22Rv1 (cell line): ENCODE results near the gene LCMT1.

ENCODE experiments used
- CTCF ChIP-seq: fragments of 450-650 bp; IDR thresholded peaks from 2 replicates; pipeline ENCODE4 v1.5.1; 2017; ENCODE audit warnings: mild to moderate bottlenecking
- ZFX ChIP-seq: fragments of 450-650 bp; IDR thresholded peaks from 2 replicates; pipeline ENCODE4 v1.6.1; 2017; ENCODE audit warnings: antibody characterized with exemption, borderline replicate concordance

DNA sequence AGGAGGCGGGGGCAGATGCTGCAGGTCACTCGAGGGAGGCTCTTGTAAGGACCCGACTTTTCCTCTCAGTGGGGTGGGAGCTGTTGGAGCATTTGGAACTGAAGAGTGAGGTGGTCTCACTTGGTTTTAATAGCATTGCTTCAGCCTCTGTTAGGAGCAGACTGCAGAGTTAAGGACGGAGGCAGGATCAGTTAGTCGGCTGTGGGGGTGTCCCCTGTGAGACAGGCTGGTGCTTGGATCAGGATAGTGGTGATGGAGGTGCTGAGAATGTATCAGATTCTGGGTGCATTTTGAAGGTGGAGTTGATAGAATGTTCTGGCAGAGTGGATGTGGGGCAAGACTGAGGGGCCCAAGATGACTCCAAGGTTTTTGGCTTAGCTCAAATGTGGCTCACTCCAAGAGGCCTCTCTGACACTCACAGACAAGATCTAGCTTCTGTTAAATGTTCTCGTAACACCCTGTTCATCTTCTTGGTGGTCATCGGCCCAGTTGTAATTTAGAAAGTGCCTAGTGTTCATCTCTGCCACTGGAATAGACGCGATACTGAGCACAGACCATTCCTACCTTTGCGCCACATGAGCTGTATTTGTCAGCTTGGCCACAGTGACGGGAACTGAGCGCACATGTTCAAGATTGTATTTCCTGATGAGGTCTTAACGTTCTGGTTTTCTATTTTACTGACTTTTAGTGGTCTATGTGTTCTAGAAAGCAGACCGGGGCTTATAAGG, 7.5 kb downstream of the LCMT1 start:
- TF ChIP-seq CTCF (no peak), ZFX (no peak)
